NT2/D1 (cell line): ENCODE measurements around the gene KRTAP4-8.

Experiments used
- SUZ12 ChIP-seq: IDR thresholded peaks from 2 replicates; pipeline ENCODE4 v1.6.1; 2011; ENCODE audit not compliant: insufficient read length, insufficient read depth; ENCODE audit errors: extremely low read depth
- YY1 ChIP-seq: IDR thresholded peaks from 2 replicates; pipeline ENCODE4 v1.6.1; 2011; ENCODE audit not compliant: insufficient read length, insufficient read depth
- ZNF274 ChIP-seq: IDR thresholded peaks from 2 replicates; pipeline ENCODE4 v1.6.1; 2011; ENCODE audit warnings: mild to moderate bottlenecking, low read depth, low read length

- TF ChIP-seq YY1 = no peak
- TF ChIP-seq ZNF274 = no peak
- TF ChIP-seq SUZ12 = no peak
Observed at GRCh38 chr17:41048441-41048840, 49.5 kb downstream of the KRTAP4-8 start.
